MCF 10A (cell line): ENCODE measurements around the gene PHAX. TPM values are rescaled to one million over a fixed set of nuclear protein-coding genes. Genes with fewer than 3 reads are reported as not detected.

ENCODE experiments used
- BruUV-seq: library from RNA; stranded (reverse); fragments of 400-500 nt; replicated peaks from 2 replicates; lab custom pipeline; 2021; lab: Mats Ljungman, UMichigan
- CTCF ChIA-PET: fragments of 300-600 bp; sonication (Branson Sonifier 250); formaldehyde crosslinking; extraction: SDS; loops from one replicate; lab custom pipeline; 2021; ENCODE audit warnings: antibody characterized with exemption, inconsistent platforms; lab: Yijun Ruan, JAX
- POLR2A ChIA-PET: fragments of 300-600, 350-650 bp; sonication (Branson Sonifier 250); formaldehyde crosslinking; extraction: SDS; loops from one replicate; lab custom pipeline; 2020; ENCODE audit warnings: antibody characterized with exemption, inconsistent platforms; lab: Yijun Ruan, JAX
- DNase-seq: peaks from one replicate; pipeline ENCODE4 v3.0.0-alpha.2; 2018; ENCODE audit not compliant: unreplicated experiment
- H3K27ac Mint-ChIP-seq: one replicate; pipeline ENCODE4 v1.8.0; 2022; ENCODE audit warnings: mild to moderate bottlenecking, low read depth, mixed read lengths; ENCODE audit not compliant: unreplicated experiment
- H3K27me3 Mint-ChIP-seq: one replicate; pipeline ENCODE4 v1.8.0; 2022; ENCODE audit warnings: mixed read lengths; ENCODE audit not compliant: insufficient read depth, unreplicated experiment
- H3K36me3 Mint-ChIP-seq: one replicate; pipeline ENCODE4 v1.8.0; 2022; ENCODE audit warnings: mild to moderate bottlenecking, moderate library complexity, mixed read lengths; ENCODE audit not compliant: insufficient read depth, unreplicated experiment
- H3K4me1 Mint-ChIP-seq: one replicate; pipeline ENCODE4 v1.8.0; 2022; ENCODE audit warnings: mixed read lengths; ENCODE audit not compliant: insufficient read depth, unreplicated experiment
- H3K4me3 Mint-ChIP-seq: one replicate; pipeline ENCODE4 v1.8.0; 2022; ENCODE audit warnings: mild to moderate bottlenecking, moderate library complexity, mixed read lengths; ENCODE audit not compliant: unreplicated experiment
- H3K9me3 Mint-ChIP-seq: one replicate; pipeline ENCODE4 v1.8.0; 2022; ENCODE audit warnings: mixed read lengths; ENCODE audit not compliant: unreplicated experiment
- CTCF ChIP-seq: fragments of 200-600 bp; IDR thresholded peaks from one replicate; pipeline ENCODE4 v1.8.0; 2022; ENCODE audit warnings: antibody characterized with exemption, mild to moderate bottlenecking; ENCODE audit not compliant: unreplicated experiment
- intact Hi-C: fragments of 100-400 bp; cut with micrococcal nuclease; formaldehyde crosslinking; loops from 2 replicates; pipeline ENCODE4 v1.14.1; 2022
- total RNA-seq: library from RNA; stranded (reverse); gene quantifications from 2 replicates; pipeline ENCODE4 v1.2.3, GENCODE V29; 2022

Gene PHAX
- total RNA-seq, 1 experiment from 2014 or later, result 57.4 TPM

GRCh38 chr5:126589536-126590297 is 11.0 kb upstream of the PHAX start:
- intact Hi-C loops, result loop anchor here (10.0 kb wide), 1 partner anchor 165 kb away; the partner anchor contains the start of gene GRAMD2B
- no peaks in the 10 kb centered on the region for H3K27me3 Mint-ChIP-seq
- peaks cover 16% of the 10 kb centered on the region for H3K4me1 Mint-ChIP-seq
- no peak overlapping the region for H3K27ac Mint-ChIP-seq
- peaks cover 61% of the 10 kb centered on the region for H3K36me3 Mint-ChIP-seq
- H3K9me3 Mint-ChIP-seq, result no peaks in the 10 kb centered on the region
- ChIA-PET POLR2A (no interaction called here), CTCF (interaction anchor here (0.6 kb wide), 1 partner anchor 218 kb away, joined by 4 read pairs; no protein-coding TSS in a partner anchor)
- H3K4me3 Mint-ChIP-seq, result no peak overlapping the region
- no peak for DNase-seq
- TF ChIP-seq CTCF, result no peak
- no TSS peak for BruUV-seq

GRCh38 chr5:126591549-126591948 is 9.2 kb upstream of the PHAX start:
- Mint-ChIP-seq H3K27me3 (no peaks in the 10 kb centered on the region), H3K4me1 (peaks cover 24% of the 10 kb centered on the region), H3K4me3 (no peak overlapping the region), H3K27ac (peak overlapping the region; percentile 84), H3K36me3 (peaks cover 43% of the 10 kb centered on the region), H3K9me3 (no peaks in the 10 kb centered on the region)
- ChIA-PET CTCF (interaction anchor here (0.6 to 1.9 kb wide), 4 partner anchors 9 to 252 kb away, joined by 3 to 11 read pairs (median 6); partner anchors contain the start of gene PHAX), POLR2A (no interaction called here)
- no TSS peak for BruUV-seq
- intact Hi-C loops, result loop anchor here (10.0 kb wide), 1 partner anchor 167 kb away; the partner anchor contains the start of gene GRAMD2B
- TF ChIP-seq CTCF, result no peak
- DNase-seq, result no peak

- Mint-ChIP-seq H3K27me3 (no peaks in the 10 kb centered on the region), H3K9me3 (no peaks in the 10 kb centered on the region), H3K36me3 (peaks cover 17% of the 10 kb centered on the region), H3K4me3 (peak within 1 kb of the TSS; percentile 91), H3K4me1 (peaks cover 36% of the 10 kb centered on the region), H3K27ac (peak within 1 kb of the TSS; percentile 84)
- intact Hi-C loops, result loop anchor here (1.0 to 10.0 kb wide), 5 partner anchors 51 to 256 kb away; partner anchors contain the start of gene GRAMD2B
- peak; percentile 40 for TF ChIP-seq CTCF
- ChIA-PET CTCF (interaction anchor here (0.5 to 3.6 kb wide), 38 partner anchors 8 to 929 kb away, joined by 3 to 25 read pairs (median 4); partner anchors contain the start of gene LMNB1), POLR2A (interaction anchor here (0.5 to 3.4 kb wide), 29 partner anchors 9 to 1935 kb away, joined by 3 to 26 read pairs (median 5); partner anchors contain the start of genes GRAMD2B and LMNB1)
- BruUV-seq, result TSS peak; percentile 47
- DNase-seq, result peak; percentile 98
These were observed 5.8 kb upstream of the PHAX start, which contains the start of gene ALDH7A1 for GRCh38 chr5:126594748-126595485. TSS of gene ALDH7A1 (minus strand) at chr5:126595219. CDS start at chr5:126595198, 21 bp downstream.
